ENCODE results near the gene BPNT1. TPM values are rescaled to one million over a fixed set of nuclear protein-coding genes. Genes with fewer than 3 reads are reported as not detected.

BPNT1 gene
- total RNA-seq, 2 donors from 2014 or later = 20.0 to 26.1 TPM

DNA sequence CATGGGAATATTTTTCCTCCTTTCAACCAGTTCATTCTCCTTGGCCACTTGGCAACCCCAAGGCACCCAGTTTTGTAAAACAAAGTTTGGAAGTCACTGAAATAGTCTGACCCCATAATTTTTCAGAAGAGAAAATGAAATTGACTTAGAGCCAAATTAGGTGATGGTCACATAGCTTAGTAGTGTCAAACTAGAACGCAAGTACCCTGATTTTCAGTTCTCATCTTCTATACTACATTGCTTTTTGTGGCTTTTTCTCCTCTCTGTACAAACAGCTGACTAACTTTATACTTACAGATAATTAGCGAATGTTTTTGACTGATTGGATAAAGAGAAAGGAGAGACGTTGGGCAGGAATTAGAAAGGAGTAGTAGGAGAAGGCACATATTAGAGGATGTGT, 37.5 kb upstream of the BPNT1 start:
- no peak overlapping the region for H3K4me3 ChIP-seq
- no peak for DNase-seq (ENCODE audit: low spot score)
- 90% methylated on average over 3 of the region's 3 CpGs for WGBS
- H3K36me3 ChIP-seq = no peaks in the 10 kb centered on the region
- H3K9me3 ChIP-seq = no peaks in the 10 kb centered on the region
- TF ChIP-seq POLR2A (IDR thresholded peaks at IDR 0.05) (no peak), POLR2AphosphoS5 (IDR thresholded peaks at IDR 0.05) (no peak)
- TF ChIP-seq, protein P1, sequence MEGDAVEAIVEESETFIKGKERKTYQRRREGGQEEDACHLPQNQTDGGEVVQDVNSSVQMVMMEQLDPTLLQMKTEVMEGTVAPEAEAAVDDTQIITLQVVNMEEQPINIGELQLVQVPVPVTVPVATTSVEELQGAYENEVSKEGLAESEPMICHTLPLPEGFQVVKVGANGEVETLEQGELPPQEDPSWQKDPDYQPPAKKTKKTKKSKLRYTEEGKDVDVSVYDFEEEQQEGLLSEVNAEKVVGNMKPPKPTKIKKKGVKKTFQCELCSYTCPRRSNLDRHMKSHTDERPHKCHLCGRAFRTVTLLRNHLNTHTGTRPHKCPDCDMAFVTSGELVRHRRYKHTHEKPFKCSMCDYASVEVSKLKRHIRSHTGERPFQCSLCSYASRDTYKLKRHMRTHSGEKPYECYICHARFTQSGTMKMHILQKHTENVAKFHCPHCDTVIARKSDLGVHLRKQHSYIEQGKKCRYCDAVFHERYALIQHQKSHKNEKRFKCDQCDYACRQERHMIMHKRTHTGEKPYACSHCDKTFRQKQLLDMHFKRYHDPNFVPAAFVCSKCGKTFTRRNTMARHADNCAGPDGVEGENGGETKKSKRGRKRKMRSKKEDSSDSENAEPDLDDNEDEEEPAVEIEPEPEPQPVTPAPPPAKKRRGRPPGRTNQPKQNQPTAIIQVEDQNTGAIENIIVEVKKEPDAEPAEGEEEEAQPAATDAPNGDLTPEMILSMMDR (IDR thresholded peaks at IDR 0.05) = no peak
- no peaks in the 10 kb centered on the region for H3K4me1 ChIP-seq (replicated peaks)
- intact Hi-C loops (cut with DNase I) = no loop called here
- H3K27me3 ChIP-seq (replicated peaks; ENCODE audit: insufficient read depth) = no peaks in the 10 kb centered on the region
- no peak overlapping the region for H3K27ac ChIP-seq

DNA sequence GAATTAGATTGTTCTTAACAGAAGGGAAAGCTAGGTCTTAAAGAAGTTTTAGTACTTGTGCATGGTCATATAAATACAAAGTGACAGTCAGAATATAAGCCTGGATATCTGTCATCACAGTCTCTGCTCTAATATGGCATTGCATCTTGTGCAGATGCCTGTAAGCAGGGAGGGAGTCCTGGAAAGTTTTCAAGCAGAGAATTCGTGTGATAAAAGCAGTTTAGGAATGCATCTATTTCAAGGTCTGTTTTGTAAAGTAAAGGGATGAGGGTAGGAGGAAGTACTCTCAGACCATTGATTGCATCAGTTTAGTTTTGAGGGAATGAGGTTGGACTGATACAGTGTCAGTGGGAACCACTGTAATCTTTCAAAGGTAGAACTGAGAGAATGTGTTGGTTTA, 35.0 kb upstream of the BPNT1 start:
- no peaks in the 10 kb centered on the region for H3K27me3 ChIP-seq (replicated peaks; ENCODE audit: insufficient read depth)
- H3K4me3 ChIP-seq = no peak overlapping the region
- 13% methylated on average over 1 of the region's 1 CpG for WGBS
- no peaks in the 10 kb centered on the region for H3K4me1 ChIP-seq (replicated peaks)
- no peak for DNase-seq (ENCODE audit: low spot score)
- no peak for TF ChIP-seq POLR2AphosphoS5 (IDR thresholded peaks at IDR 0.05)
- TF ChIP-seq POLR2A (IDR thresholded peaks at IDR 0.05) = no peak
- TF ChIP-seq, protein P1 (IDR thresholded peaks at IDR 0.05) = no peak
- intact Hi-C loops (cut with DNase I) = no loop called here
- H3K36me3 ChIP-seq = no peaks in the 10 kb centered on the region
- no peaks in the 10 kb centered on the region for H3K9me3 ChIP-seq
- no peak overlapping the region for H3K27ac ChIP-seq

DNA sequence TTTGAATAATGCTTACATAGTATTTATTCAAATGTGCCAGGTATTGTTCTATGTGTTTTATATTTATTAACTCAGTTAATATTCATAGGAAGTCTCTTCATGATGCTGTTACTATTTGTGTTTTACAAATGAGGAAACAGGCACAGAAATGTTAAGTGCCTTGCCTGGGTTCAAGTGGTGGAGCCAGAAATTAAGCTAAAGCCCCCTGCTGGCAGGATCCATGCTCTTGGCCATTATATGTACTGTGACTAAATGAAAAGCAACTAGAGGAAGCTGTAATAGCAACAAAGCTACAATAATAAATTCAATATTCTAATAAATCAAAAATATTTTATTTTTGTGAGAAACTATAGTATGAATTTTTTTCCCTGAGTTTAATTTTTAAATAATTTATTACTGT, 34.3 kb upstream of the BPNT1 start:
- no peak for DNase-seq (ENCODE audit: low spot score)
- Histone ChIP-seq H3K4me1 (replicated peaks) (no peaks in the 10 kb centered on the region), H3K27ac (no peak overlapping the region), H3K9me3 (no peaks in the 10 kb centered on the region), H3K4me3 (no peak overlapping the region), H3K36me3 (no peaks in the 10 kb centered on the region), H3K27me3 (replicated peaks; ENCODE audit: insufficient read depth) (no peaks in the 10 kb centered on the region)
- TF ChIP-seq, protein P1 (IDR thresholded peaks at IDR 0.05) = no peak
- no peak for TF ChIP-seq POLR2A (IDR thresholded peaks at IDR 0.05)
- TF ChIP-seq POLR2AphosphoS5 (IDR thresholded peaks at IDR 0.05) = no peak
- intact Hi-C loops (cut with DNase I) = no loop called here

DNA sequence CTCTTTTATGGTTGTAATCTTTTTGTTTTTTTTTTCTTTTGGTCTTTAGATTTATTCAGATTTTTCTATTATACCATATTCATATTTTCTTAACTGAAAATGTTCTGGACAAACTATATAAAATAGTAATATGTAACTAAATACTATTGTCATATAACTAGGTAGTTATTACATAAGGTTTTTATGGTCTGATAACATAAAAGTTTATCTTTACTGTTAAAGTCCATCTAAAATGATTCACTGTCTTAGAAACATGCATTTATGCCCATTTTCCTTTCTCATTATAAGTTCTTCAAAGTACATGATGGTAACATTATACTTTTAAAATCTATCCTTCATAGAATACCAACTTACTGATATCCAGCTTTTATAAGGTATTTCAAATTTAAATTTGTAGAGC, 33.5 kb upstream of the BPNT1 start:
- Histone ChIP-seq H3K27ac (no peak overlapping the region), H3K36me3 (no peaks in the 10 kb centered on the region), H3K4me1 (replicated peaks) (no peaks in the 10 kb centered on the region), H3K9me3 (no peaks in the 10 kb centered on the region), H3K4me3 (no peak overlapping the region), H3K27me3 (replicated peaks; ENCODE audit: insufficient read depth) (no peaks in the 10 kb centered on the region)
- no peak for DNase-seq (ENCODE audit: low spot score)
- intact Hi-C loops (cut with DNase I) = no loop called here
- TF ChIP-seq, protein P1 (IDR thresholded peaks at IDR 0.05) = no peak
- TF ChIP-seq POLR2AphosphoS5 (IDR thresholded peaks at IDR 0.05) (no peak), POLR2A (IDR thresholded peaks at IDR 0.05) (no peak)

DNA sequence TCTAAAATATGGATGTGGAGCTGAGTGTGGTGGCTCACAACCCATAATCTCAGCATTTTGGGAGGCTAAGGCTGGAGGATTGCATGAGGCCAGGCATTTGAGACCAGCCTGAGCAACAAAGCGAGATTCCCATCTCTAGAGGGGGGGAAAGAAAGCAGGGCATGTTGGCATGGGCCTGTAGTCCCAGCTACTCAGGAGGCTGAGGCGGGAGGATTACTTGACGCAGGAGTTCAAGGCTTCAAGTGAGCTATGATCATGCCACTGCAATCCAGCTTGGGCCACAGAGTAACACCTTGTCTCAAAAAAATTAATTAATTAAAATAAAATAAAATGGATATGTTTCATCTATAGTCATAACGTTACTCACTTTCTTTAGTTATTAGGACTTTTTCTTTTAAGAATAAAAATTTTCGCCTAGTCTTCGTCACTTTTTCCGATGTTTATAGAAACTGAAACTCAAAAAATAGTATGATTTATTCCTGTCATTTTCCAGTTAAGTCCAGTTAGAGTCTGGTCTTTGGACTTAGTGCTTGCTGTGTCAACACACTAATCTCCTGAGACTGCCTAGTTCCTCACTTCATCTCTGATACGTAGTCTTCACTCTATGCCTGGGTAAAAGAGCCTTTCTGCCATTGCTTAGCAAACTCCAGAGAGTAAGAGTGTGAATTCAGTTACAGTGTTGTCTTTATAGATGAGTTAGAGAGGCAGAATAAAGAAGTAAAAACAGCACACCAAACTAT, 32.4 kb upstream of the BPNT1 start:
- no peak overlapping the region for H3K27ac ChIP-seq
- DNase-seq (ENCODE audit: low spot score) = no peak
- 91% methylated on average over 8 of the region's 8 CpGs for WGBS

More for the DNA sequence above, 32.4 kb upstream of the BPNT1 start:
- Histone ChIP-seq H3K4me3 (no peak overlapping the region), H3K4me1 (replicated peaks) (no peaks in the 10 kb centered on the region), H3K36me3 (no peaks in the 10 kb centered on the region), H3K9me3 (no peaks in the 10 kb centered on the region), H3K27me3 (replicated peaks; ENCODE audit: insufficient read depth) (no peaks in the 10 kb centered on the region)
- intact Hi-C loops (cut with DNase I) = no loop called here
- TF ChIP-seq POLR2AphosphoS5 (IDR thresholded peaks at IDR 0.05) = no peak
- TF ChIP-seq, protein P1 (IDR thresholded peaks at IDR 0.05) = no peak
- TF ChIP-seq POLR2A (IDR thresholded peaks at IDR 0.05) = no peak
